HepG2 (cell line): ENCODE measurements around the gene HADHA.

Experiments
- CHD2 ChIP-seq: IDR thresholded peaks from 2 replicates; pipeline ENCODE4 v1.6.1; 2011; ENCODE audit warnings: low read depth, low read length, improper control_type of control experiment
- GMEB1 ChIP-seq: sonication (generic); formaldehyde crosslinking; IDR thresholded peaks from 2 replicates; pipeline ENCODE4 v1.5.1; 2020; ENCODE audit warnings: missing genetic modification reagents, mild to moderate bottlenecking, borderline replicate concordance
- GTF2F1 ChIP-seq: fragments of 150-350 bp; IDR thresholded peaks from 2 replicates; pipeline ENCODE4 v1.6.1; 2014; ENCODE audit warnings: low read length
- HNRNPL ChIP-seq: fragments of 200-400 bp; formaldehyde crosslinking; IDR thresholded peaks from 2 replicates; pipeline ENCODE4 v1.6.1; 2017; ENCODE audit warnings: mild to moderate bottlenecking, low read depth, low read length
- MAZ ChIP-seq, 2 experiments: sonication (generic) in 1 of 2; formaldehyde crosslinking in 1 of 2; IDR thresholded peaks; 2 replicates each; pipeline versions ENCODE4 v1.5.0 to v1.6.1; 2012 to 2020; ENCODE audit warnings: low read depth in 2 of 2, mild to moderate bottlenecking in 2 of 2, borderline replicate concordance in 1 of 2, improper control_type of control experiment in 1 of 2, low read length in 1 of 2, missing genetic modification reagents in 1 of 2, moderate library complexity in 1 of 2
- NFYB ChIP-seq: sonication (generic); formaldehyde crosslinking; IDR thresholded peaks from 2 replicates; pipeline ENCODE4 v1.4.0; 2020; ENCODE audit warnings: missing genetic modification reagents
- NONO ChIP-seq, 2 experiments: fragments of 450-650 bp in 1 of 2; sonication (generic) in 1 of 2; formaldehyde crosslinking in 1 of 2; IDR thresholded peaks in 1 of 2; conservative IDR thresholded peaks in 1 of 2; 2 replicates each; pipeline versions ENCODE4 v1.6.1 to v1.8.0; 2017 to 2022; ENCODE audit warnings: mild to moderate bottlenecking in 1 of 2, missing genetic modification reagents in 1 of 2, moderate library complexity in 1 of 2
- NR3C1 ChIP-seq: sonication (generic); formaldehyde crosslinking; IDR thresholded peaks from 2 replicates; pipeline ENCODE4 v1.4.0; 2020; ENCODE audit warnings: missing genetic modification reagents
- PLSCR1 ChIP-seq: sonication (generic); formaldehyde crosslinking; IDR thresholded peaks from 2 replicates; pipeline ENCODE4 v1.5.0; 2020; ENCODE audit warnings: missing genetic modification reagents, mild to moderate bottlenecking, borderline replicate concordance

GRCh38 chr2:26150243-26150642, 94.2 kb downstream of the HADHA start:
- TF ChIP-seq NFYB (CRISPR knock-in tag) (no peak), PLSCR1 (CRISPR knock-in tag) (no peak), HNRNPL (no peak), MAZ (IDR thresholded peaks at IDR 0.05; ENCODE audit: borderline replicate concordance, low read depth, low read length) (no peak), MAZ (CRISPR knock-in tag; IDR thresholded peaks at IDR 0.05; ENCODE audit: low read depth) (no peak), CHD2 (no peak), NR3C1 (no peak), GTF2F1 (no peak), NONO (IDR thresholded peaks at IDR 0.05) (no peak), NONO (CRISPR knock-in tag; conservative IDR thresholded peaks at IDR 0.05) (no peak), GMEB1 (CRISPR knock-in tag) (no peak)
